OCI-LY3 (cell line): ENCODE measurements around the gene CAMTA1.
"Not testable (repeated sequence)": the region's sequence is repeated elsewhere in the genome, so short reads cannot be mapped to it uniquely, and the experiment has no call there.

Experiments
- CTCF ChIP-seq: fragments of 200-600, 300-600 bp; sonication (generic); IDR thresholded peaks from 2 replicates; pipeline ENCODE4 v1.5.1; 2014; ENCODE audit warnings: antibody characterized with exemption, low read length, low read depth
- EZH2phosphoT487 ChIP-seq: fragments of 200-600 bp; shearing (Covaris generic); IDR thresholded peaks from 2 replicates; pipeline ENCODE4 v1.6.1; 2018; ENCODE audit warnings: antibody characterized with exemption, mixed run types, low read depth

GRCh38 chr1:7417618-7418017, 632.4 kb downstream of the CAMTA1 start:
- TF ChIP-seq CTCF, EZH2phosphoT487: not testable (repeated sequence)
